Subcutaneous adipose tissue (tissue), 4 donors: Measurements from ENCODE around the gene HYAL2. TPM values are rescaled to one million over a fixed set of nuclear protein-coding genes. Genes with fewer than 3 reads are reported as not detected.

Experiments
- CTCF ChIP-seq: fragments of 450-650 bp; IDR thresholded peaks from one replicate; pipeline ENCODE4 v1.5.1; 2016; ENCODE audit warnings: low read depth, mild to moderate bottlenecking, control low read depth, antibody characterized with exemption, moderate library complexity
- total RNA-seq, 4 donors: library from RNA; depleted of rRNA; stranded (reverse); fragments of >200 nt; gene quantifications; one replicate each; pipeline ENCODE4 v1.1.0, GENCODE V29; 2016

HYAL2 gene
- total RNA-seq, 4 donors from 2014 or later, result 54.4 to 207 (median 117) TPM

- TF ChIP-seq CTCF, result no peak
These were observed 44.2 kb downstream of the HYAL2 start for GRCh38 chr3:50278123-50278879.

GRCh38 chr3:50276762-50277101 lies 45.8 kb downstream of the HYAL2 start:
- TF ChIP-seq CTCF, result no peak

- TF ChIP-seq CTCF, result no peak
These were observed 46.4 kb downstream of the HYAL2 start for GRCh38 chr3:50275996-50276761.

- TF ChIP-seq CTCF, result no peak
These were observed 47.2 kb downstream of the HYAL2 start for GRCh38 chr3:50275141-50275995.

GRCh38 chr3:50274371-50275104 lies 48.0 kb downstream of the HYAL2 start:
- no peak for TF ChIP-seq CTCF

- TF ChIP-seq CTCF, result no peak
These were observed 48.9 kb downstream of the HYAL2 start for GRCh38 chr3:50273689-50274065.
